Erythroblast (primary cell): ENCODE measurements around the gene TVP23A.

Experiments
- GATA1 ChIP-seq: IDR thresholded peaks from 2 replicates; pipeline ENCODE4 v1.6.1; 2011; ENCODE audit warnings: low read depth, mild to moderate bottlenecking, control low read depth, low read length, moderate library complexity
- POLR2A ChIP-seq: IDR thresholded peaks from 2 replicates; pipeline ENCODE4 v1.6.1; 2011; ENCODE audit warnings: mild to moderate bottlenecking, low read length

GRCh38 chr16:10753670-10754069, 64.9 kb downstream of the TVP23A start:
- TF ChIP-seq POLR2A (no peak), GATA1 (no peak)
